Mesothelial cell of epicardium (in vitro differentiated cells): ENCODE data around the gene SULF2. TPM values are rescaled to one million over a fixed set of nuclear protein-coding genes. Genes with fewer than 3 reads are reported as not detected.

Experiments used
- DNase-seq, 2 experiments: peaks; one replicate each; pipeline ENCODE4 v3.0.0; 2021; ENCODE audit warnings: low spot score in 2 of 2; ENCODE audit not compliant: unreplicated experiment in 2 of 2
- H3K27ac Mint-ChIP-seq: 2 replicates; pipeline ENCODE4 v1.8.0; 2021; ENCODE audit warnings: mixed read lengths
- H3K27me3 Mint-ChIP-seq: 2 replicates; pipeline ENCODE4 v1.8.0; 2021; ENCODE audit warnings: low read depth, mixed read lengths
- H3K36me3 Mint-ChIP-seq: 2 replicates; pipeline ENCODE4 v1.8.0; 2021; ENCODE audit warnings: mixed read lengths
- H3K4me1 Mint-ChIP-seq: 2 replicates; pipeline ENCODE4 v1.8.0; 2021; ENCODE audit warnings: mixed read lengths
- H3K4me3 Mint-ChIP-seq: 2 replicates; pipeline ENCODE4 v1.8.0; 2021; ENCODE audit warnings: mild to moderate bottlenecking, moderate library complexity, mixed read lengths
- H3K9me3 Mint-ChIP-seq: 2 replicates; pipeline ENCODE4 v1.8.0; 2021; ENCODE audit warnings: mixed read lengths
- total RNA-seq: library from RNA; stranded (reverse); gene quantifications from 3 replicates; pipeline ENCODE4 v1.2.1, GENCODE V29; 2021
- TF ChIP-seq, protein P1 (sequence below): fragments of 200-600 bp; sonication (generic); IDR thresholded peaks from one replicate; pipeline ENCODE4 v1.5.0; 2021; ENCODE audit warnings: antibody characterized with exemption; ENCODE audit not compliant: unreplicated experiment

The SULF2 gene
- total RNA-seq, 1 donor from 2014 or later, result 77.0 TPM

DNA sequence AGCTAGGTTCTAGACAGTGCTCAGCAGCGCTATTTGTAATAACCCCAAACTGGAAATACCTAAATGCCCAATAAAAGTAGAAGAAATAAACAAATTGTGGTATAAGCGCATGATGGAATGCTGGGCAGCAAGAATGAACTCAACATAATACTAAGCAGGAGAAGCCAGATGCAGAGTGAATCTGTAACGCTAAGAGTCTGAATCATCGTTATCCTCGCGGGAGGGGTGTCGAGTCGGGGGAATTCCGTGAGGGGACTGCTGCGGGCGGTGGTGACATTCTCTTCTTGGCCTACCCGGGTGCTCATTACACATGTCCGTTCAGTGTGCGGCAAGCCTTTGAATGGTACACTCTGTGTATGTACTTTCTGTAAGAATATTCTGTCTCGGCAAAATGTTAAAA is 83.7 kb downstream of the SULF2 start:
- H3K27me3 Mint-ChIP-seq, result no peaks in the 10 kb centered on the region
- H3K9me3 Mint-ChIP-seq, result no peaks in the 10 kb centered on the region
- TF ChIP-seq, protein P1, sequence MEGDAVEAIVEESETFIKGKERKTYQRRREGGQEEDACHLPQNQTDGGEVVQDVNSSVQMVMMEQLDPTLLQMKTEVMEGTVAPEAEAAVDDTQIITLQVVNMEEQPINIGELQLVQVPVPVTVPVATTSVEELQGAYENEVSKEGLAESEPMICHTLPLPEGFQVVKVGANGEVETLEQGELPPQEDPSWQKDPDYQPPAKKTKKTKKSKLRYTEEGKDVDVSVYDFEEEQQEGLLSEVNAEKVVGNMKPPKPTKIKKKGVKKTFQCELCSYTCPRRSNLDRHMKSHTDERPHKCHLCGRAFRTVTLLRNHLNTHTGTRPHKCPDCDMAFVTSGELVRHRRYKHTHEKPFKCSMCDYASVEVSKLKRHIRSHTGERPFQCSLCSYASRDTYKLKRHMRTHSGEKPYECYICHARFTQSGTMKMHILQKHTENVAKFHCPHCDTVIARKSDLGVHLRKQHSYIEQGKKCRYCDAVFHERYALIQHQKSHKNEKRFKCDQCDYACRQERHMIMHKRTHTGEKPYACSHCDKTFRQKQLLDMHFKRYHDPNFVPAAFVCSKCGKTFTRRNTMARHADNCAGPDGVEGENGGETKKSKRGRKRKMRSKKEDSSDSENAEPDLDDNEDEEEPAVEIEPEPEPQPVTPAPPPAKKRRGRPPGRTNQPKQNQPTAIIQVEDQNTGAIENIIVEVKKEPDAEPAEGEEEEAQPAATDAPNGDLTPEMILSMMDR, result no peak
- H3K27ac Mint-ChIP-seq, result no peak overlapping the region
- DNase-seq, result no peak
- peaks cover 16% of the 10 kb centered on the region for H3K36me3 Mint-ChIP-seq
- no peak overlapping the region for H3K4me3 Mint-ChIP-seq
- peaks cover 18% of the 10 kb centered on the region for H3K4me1 Mint-ChIP-seq

DNA sequence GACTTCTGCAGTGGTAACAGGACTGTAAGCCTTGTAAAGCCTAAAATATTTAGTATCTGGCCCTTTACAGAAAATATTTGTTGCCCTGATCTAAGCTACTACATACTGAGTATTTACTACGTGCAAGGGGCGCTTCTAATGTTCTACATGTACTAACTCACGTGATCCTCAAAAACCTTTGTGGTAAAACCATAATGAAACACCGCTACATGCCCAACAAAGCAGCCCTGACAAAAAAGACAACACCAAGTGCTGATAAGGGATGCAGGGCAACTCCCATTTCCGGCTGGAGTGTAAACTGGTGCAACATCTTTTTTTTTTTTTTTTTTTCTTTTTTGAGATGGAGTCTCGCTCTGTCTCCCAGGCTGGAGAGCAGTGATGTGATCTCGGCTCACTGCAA is 85.0 kb downstream of the SULF2 start:
- Mint-ChIP-seq H3K9me3 (no peaks in the 10 kb centered on the region), H3K36me3 (peaks cover 14% of the 10 kb centered on the region), H3K27ac (no peak overlapping the region), H3K27me3 (no peaks in the 10 kb centered on the region), H3K4me1 (peaks cover 23% of the 10 kb centered on the region), H3K4me3 (no peak overlapping the region)
- TF ChIP-seq, protein P1, result no peak
- DNase-seq, result no peak

DNA sequence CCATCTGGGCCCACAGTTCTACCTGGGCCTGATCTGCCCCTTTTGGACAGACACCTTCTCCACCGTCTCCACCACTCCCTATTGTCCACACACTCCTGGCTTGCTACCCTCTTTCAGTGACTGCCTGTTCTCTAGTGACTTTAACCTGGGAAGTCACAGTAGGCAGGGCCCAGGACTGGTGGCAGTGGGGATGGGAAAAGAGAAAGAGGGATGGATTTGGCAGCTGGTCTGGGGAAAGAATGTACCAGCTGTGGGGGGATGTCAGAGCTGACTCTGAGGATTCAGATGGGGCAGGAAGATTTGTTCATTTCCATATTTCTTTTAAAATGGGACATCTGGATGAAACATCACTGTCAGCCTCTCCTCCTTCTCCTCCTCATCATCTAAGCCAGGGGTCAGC is 85.5 kb downstream of the SULF2 start:
- no peak for DNase-seq
- no peak overlapping the region for H3K4me3 Mint-ChIP-seq
- H3K4me1 Mint-ChIP-seq, result peaks cover 23% of the 10 kb centered on the region
- TF ChIP-seq, protein P1, result no peak
- no peaks in the 10 kb centered on the region for H3K9me3 Mint-ChIP-seq
- peaks cover 14% of the 10 kb centered on the region for H3K36me3 Mint-ChIP-seq
- H3K27me3 Mint-ChIP-seq, result no peaks in the 10 kb centered on the region
- H3K27ac Mint-ChIP-seq, result no peak overlapping the region

DNA sequence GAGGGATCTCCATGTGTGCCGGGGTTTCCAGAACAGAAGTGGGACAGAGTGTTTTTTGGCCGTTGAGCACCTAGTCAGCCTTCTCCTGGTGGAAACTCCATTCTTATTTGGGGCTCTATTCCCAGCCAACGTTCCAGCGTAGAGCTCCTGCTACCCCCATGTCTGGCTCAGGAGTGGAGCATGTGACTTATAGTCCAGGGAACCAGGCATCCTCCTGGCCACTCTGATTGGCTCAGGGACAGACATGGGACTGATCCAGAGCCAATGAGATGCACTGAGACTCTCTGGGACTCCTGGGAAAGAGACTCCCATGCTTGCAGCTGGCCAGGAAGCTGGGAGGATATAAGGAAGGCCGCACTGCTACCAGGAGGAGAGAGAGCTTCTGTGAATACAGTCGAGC is 87.1 kb downstream of the SULF2 start:
- Mint-ChIP-seq H3K36me3 (peaks cover 11% of the 10 kb centered on the region), H3K9me3 (no peaks in the 10 kb centered on the region), H3K27me3 (no peaks in the 10 kb centered on the region), H3K4me1 (peaks cover 20% of the 10 kb centered on the region), H3K4me3 (no peak overlapping the region), H3K27ac (no peak overlapping the region)
- TF ChIP-seq, protein P1, result no peak
- DNase-seq, result no peak

DNA sequence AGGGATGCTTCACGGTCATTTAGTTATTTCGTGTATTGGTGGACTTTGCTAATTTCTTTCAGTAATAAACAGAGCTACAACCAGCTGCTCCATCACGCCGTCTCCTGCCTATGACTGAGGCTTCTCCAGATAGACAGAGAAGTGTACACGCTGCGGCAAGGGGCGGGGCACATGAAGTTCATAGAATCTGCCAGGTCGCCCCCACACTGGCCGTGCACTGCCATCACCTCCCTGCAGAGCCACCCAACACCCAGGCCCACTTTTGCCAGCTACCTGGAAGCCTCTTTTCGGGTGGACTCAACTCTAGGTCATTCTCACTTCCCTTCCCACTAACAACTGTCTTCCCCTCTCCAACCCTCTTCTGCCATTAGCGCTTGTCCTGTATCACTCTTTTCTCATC is 88.4 kb downstream of the SULF2 start:
- no peaks in the 10 kb centered on the region for H3K9me3 Mint-ChIP-seq
- no peak for DNase-seq
- H3K27ac Mint-ChIP-seq, result no peak overlapping the region
- TF ChIP-seq, protein P1, result no peak
- H3K27me3 Mint-ChIP-seq, result no peaks in the 10 kb centered on the region
- H3K4me1 Mint-ChIP-seq, result peaks cover 20% of the 10 kb centered on the region
- peaks cover 10% of the 10 kb centered on the region for H3K36me3 Mint-ChIP-seq
- H3K4me3 Mint-ChIP-seq, result no peak overlapping the region

DNA sequence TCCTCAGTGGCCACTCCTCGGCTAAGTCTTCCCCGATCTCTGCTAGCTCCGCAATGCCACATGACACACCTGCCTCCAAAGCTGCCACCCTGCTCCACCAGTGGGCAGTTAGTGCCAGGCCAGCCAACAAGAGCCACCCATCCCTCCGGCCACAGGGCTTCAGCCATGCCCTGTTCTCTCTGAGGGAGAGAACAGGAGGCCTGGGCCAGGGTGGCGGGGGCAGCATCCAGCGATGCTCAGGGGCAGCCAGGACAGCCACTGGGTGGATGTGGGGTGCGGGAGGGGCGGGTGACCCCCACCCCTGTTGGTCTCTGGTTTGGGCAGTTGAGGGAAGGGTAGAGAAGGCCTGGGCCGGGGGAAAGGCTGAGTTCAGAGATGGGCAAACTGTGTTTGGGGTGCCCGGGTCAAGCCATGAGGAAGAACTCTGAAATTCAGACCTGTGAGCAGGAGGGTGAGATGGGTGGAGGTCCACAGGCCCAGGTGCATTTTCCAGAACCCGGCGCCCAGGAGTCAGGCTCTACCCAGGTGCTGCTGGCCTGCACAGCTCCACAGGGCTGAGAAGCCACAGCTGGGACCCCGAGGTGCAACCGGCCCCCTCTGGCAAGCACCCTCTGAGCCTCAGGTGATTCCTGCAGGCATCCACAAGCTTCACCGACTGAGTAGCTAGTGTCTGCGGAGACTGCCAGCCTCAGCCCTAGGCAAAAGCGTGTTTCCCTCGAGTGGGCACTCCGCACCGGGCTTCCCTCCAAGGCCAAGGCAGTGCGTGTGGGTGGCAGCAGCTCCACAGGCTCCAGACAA is 91.1 kb downstream of the SULF2 start:
- peak overlapping the region; percentile 84 for H3K27ac Mint-ChIP-seq
- no peak overlapping the region for H3K4me3 Mint-ChIP-seq
- H3K4me1 Mint-ChIP-seq, result peaks cover 26% of the 10 kb centered on the region
- no peaks in the 10 kb centered on the region for H3K27me3 Mint-ChIP-seq
- no peaks in the 10 kb centered on the region for H3K9me3 Mint-ChIP-seq
- TF ChIP-seq, protein P1, result no peak
- no peak for DNase-seq
- peaks cover 3% of the 10 kb centered on the region for H3K36me3 Mint-ChIP-seq
